B cell (primary cell): ENCODE data around the gene AHDC1. TPM values are rescaled to one million over a fixed set of nuclear protein-coding genes. Genes with fewer than 3 reads are reported as not detected.

Experiments used
- ATAC-seq: fragments of 200-7000 bp; cut with Tn5 transposase; one replicate; pipeline ENCODE4 v1.10.0; 2021; ENCODE audit warnings: low read depth, mild to moderate bottlenecking, moderate number of reproducible peaks, moderate library complexity
- CTCF ChIA-PET: fragments of 350-600 bp; sonication (Branson Sonifier 250); formaldehyde crosslinking; loops from one replicate; lab custom pipeline; 2021; ENCODE audit warnings: antibody characterized with exemption, inconsistent platforms; lab: Charles Lee
- POLR2A ChIA-PET: fragments of 350-600 bp; sonication (Branson Sonifier 250); formaldehyde crosslinking; loops from one replicate; lab custom pipeline; 2021; ENCODE audit warnings: antibody characterized with exemption; lab: Charles Lee
- DNase-seq: peaks from one replicate; pipeline ENCODE4 v3.0.0; 2013
- H2AFZ ChIP-seq: 2 replicates; pipeline ENCODE4 v1.6.1; 2012; ENCODE audit warnings: mild to moderate bottlenecking, low read depth, low read length; ENCODE audit not compliant: insufficient read depth, poor library complexity, severe bottlenecking
- H3K27ac ChIP-seq, 2 donors: 1 replicate in 1 of 2; 2 replicates in 1 of 2; pipeline ENCODE4 v1.5.1; 2012 to 2013; ENCODE audit warnings: low read length in 2 of 2, mild to moderate bottlenecking in 2 of 2, moderate library complexity in 1 of 2
- H3K27me3 ChIP-seq, 4 experiments: fragments of 200-600 bp in 1 of 4; sonication (generic) in 1 of 4; replicated peaks in 1 of 4; 1 replicate in 2 of 4; 2 replicates in 2 of 4; pipeline versions ENCODE4 v1.6.1 to v1.7.0; 2013 to 2016; ENCODE audit warnings: low read length in 3 of 4, mild to moderate bottlenecking in 2 of 4, mixed read lengths in 1 of 4, moderate library complexity in 1 of 4; ENCODE audit not compliant: insufficient read depth in 4 of 4, control insufficient read depth in 3 of 4; ENCODE audit errors: control extremely low read depth in 1 of 4
- H3K36me3 ChIP-seq, 2 experiments: replicated peaks in 1 of 2; 1 replicate in 1 of 2; 2 replicates in 1 of 2; pipeline versions ENCODE4 v1.6.1 to v1.7.1; 2013; ENCODE audit warnings: low read length in 1 of 2; ENCODE audit not compliant: insufficient read depth in 2 of 2, control insufficient read depth in 1 of 2; ENCODE audit errors: control extremely low read depth in 1 of 2, extremely low read depth in 1 of 2
- H3K4me1 ChIP-seq, 2 donors: fragments of 200-600 bp in 1 of 2; sonication (generic) in 1 of 2; 1 replicate in 1 of 2; 2 replicates in 1 of 2; pipeline versions ENCODE4 v1.5.1 to v1.6.1; 2013 to 2017; ENCODE audit warnings: low read length in 2 of 2; ENCODE audit not compliant: control insufficient read depth in 2 of 2, insufficient read depth in 2 of 2
- H3K4me2 ChIP-seq: replicated peaks from 2 replicates; pipeline ENCODE3; 2012; ENCODE audit warnings: mild to moderate bottlenecking, low read depth, low read length; ENCODE audit not compliant: poor library complexity, severe bottlenecking
- H3K4me3 ChIP-seq, 5 experiments: fragments of 200-600 bp in 1 of 5; sonication (generic) in 1 of 5; 1 replicate in 3 of 5; 2 replicates in 2 of 5; pipeline versions ENCODE4 v1.5.1 to v1.7.0; 2011 to 2016; ENCODE audit warnings: low read length in 4 of 5, mild to moderate bottlenecking in 4 of 5, low read depth in 2 of 5, control low read depth in 1 of 5, moderate library complexity in 1 of 5; ENCODE audit not compliant: insufficient read depth in 1 of 5; ENCODE audit errors: control extremely low read depth in 1 of 5, extremely low read depth in 1 of 5
- H3K79me2 ChIP-seq: fragments of 200-600 bp; sonication (generic); one replicate; pipeline ENCODE4 v1.6.0; 2016; ENCODE audit warnings: low read length; ENCODE audit not compliant: control insufficient read depth, insufficient read depth
- H3K9ac ChIP-seq: fragments of 200-600 bp; sonication (generic); 2 replicates; pipeline ENCODE4 v1.6.1; 2017; ENCODE audit warnings: mild to moderate bottlenecking, low read length, moderate library complexity
- H3K9me3 ChIP-seq, 3 donors: one replicate each; pipeline versions ENCODE4 v1.6.1 to v1.7.1; 2013; ENCODE audit warnings: low read length in 2 of 3; ENCODE audit not compliant: control insufficient read depth in 2 of 3, insufficient read depth in 1 of 3; ENCODE audit errors: control extremely low read depth in 1 of 3
- H4K20me1 ChIP-seq: 2 replicates; pipeline ENCODE4 v1.6.0; 2012; ENCODE audit warnings: mild to moderate bottlenecking, low read length; ENCODE audit not compliant: insufficient read depth, control insufficient read depth, poor library complexity, severe bottlenecking
- H3K27ac Mint-ChIP-seq: one replicate; pipeline ENCODE4 v1.8.0; 2021; ENCODE audit warnings: mixed read lengths
- H3K27me3 Mint-ChIP-seq: one replicate; pipeline ENCODE4 v1.8.0; 2021; ENCODE audit warnings: mixed read lengths
- H3K4me1 Mint-ChIP-seq: one replicate; pipeline ENCODE4 v1.8.0; 2021; ENCODE audit warnings: mixed read lengths
- H3K4me3 Mint-ChIP-seq: one replicate; pipeline ENCODE4 v1.8.0; 2021; ENCODE audit warnings: mixed read lengths
- H3K9me3 Mint-ChIP-seq: one replicate; pipeline ENCODE4 v1.8.0; 2022; ENCODE audit warnings: mixed read lengths; ENCODE audit not compliant: insufficient read depth
- CTCF ChIP-seq: fragments of 200-600 bp; IDR thresholded peaks from one replicate; pipeline ENCODE4 v1.8.0; 2022; ENCODE audit warnings: antibody characterized with exemption, mild to moderate bottlenecking
- EZH2 ChIP-seq: IDR thresholded peaks from 2 replicates; pipeline ENCODE4 v1.6.1; 2012; ENCODE audit warnings: borderline replicate concordance, low read depth, mild to moderate bottlenecking, moderate library complexity, low read length; ENCODE audit not compliant: insufficient read depth, poor library complexity, severe bottlenecking
- WGBS: methylation state at CpG from one replicate; pipeline ENCODE4 v1.1.5; 2013; ENCODE audit warnings: missing lambda C conversion rate; ENCODE audit not compliant: insufficient coverage; 5-methylcytosine and 5-hydroxymethylcytosine counted together
- intact Hi-C: fragments of 100-400 bp; cut with micrococcal nuclease; formaldehyde crosslinking; loops from one replicate; pipeline ENCODE4 v1.10.0; 2022
- polyA plus RNA-seq: library from polyadenylated mRNA; depleted of rRNA; stranded (reverse); fragments of >200 nt; gene quantifications from 2 replicates; pipeline ENCODE4 v1.2.3, GENCODE V29; 2012
- total RNA-seq, 2 donors: library from RNA; stranded (reverse); fragments of 120-200 nt in 1 of 2; gene quantifications; 1 replicate in 1 of 2; 2 replicates in 1 of 2; pipeline versions ENCODE4 v1.2.3 to v1.2.4, GENCODE V29; 2013 to 2022

Gene AHDC1
- total and polyA plus RNA-seq, 2 donors (not counting 1 experiment from before 2014, with no cell fraction given), result 6.2 to 32.0 TPM

GRCh38 chr1:27545271-27545670, 58.7 kb downstream of the AHDC1 start:
- Histone ChIP-seq H4K20me1 (no peaks in the 10 kb centered on the region), H3K9me3 (no peaks in the 10 kb centered on the region), H3K27me3 (no peaks in the 10 kb centered on the region), H3K4me3 (no peak overlapping the region), H3K4me1 (no peaks in the 10 kb centered on the region), H3K27ac (no peak overlapping the region), H3K4me2 (no peak overlapping the region), H2AFZ (no peak overlapping the region), H3K9ac (no peak overlapping the region), H3K79me2 (peaks cover 32% of the 10 kb centered on the region), H3K36me3 (peaks cover 0 to 38% of the 10 kb centered on the region in 2 experiments)
- Mint-ChIP-seq H3K4me1 (no peaks in the 10 kb centered on the region), H3K4me3 (no peak overlapping the region), H3K27ac (no peak overlapping the region), H3K27me3 (no peaks in the 10 kb centered on the region), H3K9me3 (no peaks in the 10 kb centered on the region)
- ATAC-seq (no peak), DNase-seq (no peak)
- intact Hi-C loops, result no loop called here
- CTCF ChIA-PET, result interaction anchor here (1.1 to 1.8 kb wide), 4 partner anchors 11 to 142 kb away, joined by 3 to 5 read pairs (median 3); no protein-coding TSS in a partner anchor
- POLR2A ChIA-PET, result interaction anchor here (0.7 kb wide), 1 partner anchor 1167 kb away, joined by 4 read pairs; no protein-coding TSS in a partner anchor
- WGBS, result 100% methylated on average over 2 of the region's 5 CpGs
- TF ChIP-seq CTCF (no peak), EZH2 (no peak)

GRCh38 chr1:27544834-27545233, 59.1 kb downstream of the AHDC1 start:
- no peaks in the 10 kb centered on the region for H3K27me3 Mint-ChIP-seq
- 89% methylated on average over 7 of the region's 7 CpGs for WGBS
- no peaks in the 10 kb centered on the region for H3K4me1 Mint-ChIP-seq
- no peak overlapping the region for H3K4me3 ChIP-seq
- no peaks in the 10 kb centered on the region for H4K20me1 ChIP-seq
- no peak overlapping the region for H3K27ac Mint-ChIP-seq
- no peak overlapping the region for H3K4me2 ChIP-seq
- ChIA-PET POLR2A (no interaction called here), CTCF (interaction anchor here (1.0 to 1.8 kb wide), 5 partner anchors 12 to 248 kb away, joined by 3 to 5 read pairs (median 3); no protein-coding TSS in a partner anchor)
- no peak for ATAC-seq
- no peak for DNase-seq
- no peak overlapping the region for H2AFZ ChIP-seq
- H3K4me3 Mint-ChIP-seq, result no peak overlapping the region
- H3K36me3 ChIP-seq, result peaks cover 0 to 34% of the 10 kb centered on the region in 2 experiments
- H3K27ac ChIP-seq, result no peak overlapping the region
- no peaks in the 10 kb centered on the region for H3K27me3 ChIP-seq
- intact Hi-C loops, result no loop called here
- no peaks in the 10 kb centered on the region for H3K9me3 ChIP-seq
- H3K79me2 ChIP-seq, result peaks cover 32% of the 10 kb centered on the region
- no peaks in the 10 kb centered on the region for H3K9me3 Mint-ChIP-seq
- TF ChIP-seq CTCF, result no peak
- H3K9ac ChIP-seq, result no peak overlapping the region
- no peaks in the 10 kb centered on the region for H3K4me1 ChIP-seq
